ENCODE data around the gene ZNF70. TPM values are rescaled to one million over a fixed set of nuclear protein-coding genes. Genes with fewer than 3 reads are reported as not detected.

ZNF70 gene
- total and polyA plus RNA-seq, 10 of the 15 experiments (the other 5 are each of a cell fraction or from before 2014, with no cell fraction given), result 0.15 to 2.3 (median 0.85) TPM

DNA sequence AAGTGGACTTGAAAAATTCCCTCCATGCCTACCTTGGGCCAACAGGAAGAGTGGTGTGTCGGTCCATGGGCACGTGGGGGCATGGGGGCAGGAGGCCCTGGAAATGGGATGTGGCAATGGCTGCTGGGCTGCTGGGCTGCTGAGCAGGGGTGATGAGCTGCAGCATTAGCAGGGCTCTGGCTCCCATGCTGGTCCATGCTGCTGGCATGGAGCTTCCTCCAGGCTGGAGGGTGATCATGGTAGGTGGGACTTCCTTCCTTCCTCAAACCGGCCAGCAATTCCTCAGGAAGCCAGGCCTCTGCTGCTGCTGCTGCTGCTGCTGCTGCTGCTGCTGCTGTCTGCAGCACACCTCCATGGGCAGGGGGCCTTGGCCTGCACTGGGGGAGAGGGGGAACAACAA, 55.8 kb downstream of the ZNF70 start (continued):
- no peak for TF ChIP-seq NFIC (IDR thresholded peaks at IDR 0.05; ENCODE audit: low read depth, low read length)
- no peak for TF ChIP-seq GATAD2B (conservative IDR thresholded peaks at IDR 0.05; ENCODE audit: low read depth)
- no peak for TF ChIP-seq IKZF1 (conservative IDR thresholded peaks at IDR 0.05)
- TF ChIP-seq PML (IDR thresholded peaks at IDR 0.05; ENCODE audit: low read length), result no peak
- TF ChIP-seq STAT1 (conservative IDR thresholded peaks at IDR 0.05), result no peak
- TF ChIP-seq ZNF384 (IDR thresholded peaks at IDR 0.05; ENCODE audit: borderline replicate concordance, low read depth, low read length), result no peak
- no peak for TF ChIP-seq HDAC2 (IDR thresholded peaks at IDR 0.05)

- Histone ChIP-seq H3K27ac (ENCODE audit: control insufficient read depth, insufficient read depth) (no peak overlapping the region), H3K9ac (ENCODE audit: control insufficient read depth, insufficient read depth, low read length) (no peak overlapping the region), H3K27me3 (replicated peaks in 1 of 2; ENCODE audit: control insufficient read depth in 2 of 2, insufficient read depth in 2 of 2, low read length in 1 of 2) (no peaks in the 10 kb centered on the region), H3K4me1 (ENCODE audit: control insufficient read depth, insufficient read depth, low read length) (peaks cover 15% of the 10 kb centered on the region), H3K4me2 (ENCODE audit: control insufficient read depth, insufficient read depth) (no peak overlapping the region), H3K79me2 (ENCODE audit: control insufficient read depth, insufficient read depth, low read length) (no peaks in the 10 kb centered on the region), H2AFZ (ENCODE audit: control insufficient read depth, low read depth, low read length) (no peak overlapping the region), H3K36me3 (ENCODE audit: control insufficient read depth in 2 of 2, insufficient read depth in 2 of 2, low read length in 1 of 2) (peaks cover 8 to 17% of the 10 kb centered on the region in 2 experiments; a peak in 3 of 4 replicates), H4K20me1 (ENCODE audit: control insufficient read depth, insufficient read depth) (0 out of 2 replicates have a peak, but pooled peaks cover 3% of the 10 kb centered on the region), H3K4me3 (no peak overlapping the region), H3K9me3 (replicated peaks; ENCODE audit: control insufficient read depth, insufficient read depth, low read length) (no peaks in the 10 kb centered on the region)
- FAIRE-seq (no peak), ATAC-seq (no peak), DNase-seq (ENCODE audit: low read depth, low spot score) (no peak)
- in situ Hi-C loops (cut with MboI), result no loop called here
- ChIA-PET CTCF (interaction anchor here (0.5 kb wide), 1 partner anchor 48 kb away, joined by 3 read pairs; no protein-coding TSS in a partner anchor), RAD21 (ENCODE audit: unreplicated experiment) (no interaction called here), SMC1A (ENCODE audit: uncharacterized antibody, unreplicated experiment) (no interaction called here), POLR2A (no interaction called here)
- WGBS (ENCODE audit: insufficient coverage, insufficient replicate concordance, low lambda C conversion rate, missing lambda C conversion rate), result 85% methylated on average over 11 of the region's 11 CpGs
- intact Hi-C loops (cut with micrococcal nuclease; ENCODE audit: unreplicated experiment), result no loop called here
- no TSS peak for BruUV-seq (replicated peaks)
- TF ChIP-seq SMAD1 (IDR thresholded peaks at IDR 0.05; ENCODE audit: low read depth, partially characterized antibody), result no peak
- TF ChIP-seq ZZZ3 (IDR thresholded peaks at IDR 0.05; ENCODE audit: control insufficient read depth, insufficient read length, low read depth), result no peak
- TF ChIP-seq ZNF622 (IDR thresholded peaks at IDR 0.05), result no peak
- no peak for TF ChIP-seq SMARCA5 (IDR thresholded peaks at IDR 0.05)
- TF ChIP-seq, protein P1, sequence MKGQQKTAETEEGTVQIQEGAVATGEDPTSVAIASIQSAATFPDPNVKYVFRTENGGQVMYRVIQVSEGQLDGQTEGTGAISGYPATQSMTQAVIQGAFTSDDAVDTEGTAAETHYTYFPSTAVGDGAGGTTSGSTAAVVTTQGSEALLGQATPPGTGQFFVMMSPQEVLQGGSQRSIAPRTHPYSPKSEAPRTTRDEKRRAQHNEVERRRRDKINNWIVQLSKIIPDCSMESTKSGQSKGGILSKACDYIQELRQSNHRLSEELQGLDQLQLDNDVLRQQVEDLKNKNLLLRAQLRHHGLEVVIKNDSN (IDR thresholded peaks at IDR 0.05; ENCODE audit: borderline replicate concordance, extremely low read length, insufficient read depth, low read depth, low read length), result no peak
- TF ChIP-seq SIN3A (IDR thresholded peaks at IDR 0.05; ENCODE audit: low read depth, low read length), result no peak
- TF ChIP-seq ZNF274 (IDR thresholded peaks at IDR 0.05; ENCODE audit: insufficient read depth, insufficient read length), result no peak
- TF ChIP-seq ZNF384 (IDR thresholded peaks at IDR 0.05; ENCODE audit: borderline replicate concordance, low read depth, low read length), result no peak
- TF ChIP-seq RELA (IDR thresholded peaks at IDR 0.05; ENCODE audit: borderline replicate concordance, partially characterized antibody), result no peak
- TF ChIP-seq MEF2B (IDR thresholded peaks at IDR 0.05; ENCODE audit: partially characterized antibody, poor library complexity, severe bottlenecking), result no peak
- TF ChIP-seq HDAC6 (IDR thresholded peaks at IDR 0.05; ENCODE audit: unreplicated experiment), result no peak
- no peak for TF ChIP-seq MYC (IDR thresholded peaks at IDR 0.05; ENCODE audit: insufficient read depth, insufficient read length, insufficient replicate concordance, low read length, severe bottlenecking)
- TF ChIP-seq NR2C1 (IDR thresholded peaks at IDR 0.05), result no peak
- TF ChIP-seq, protein P2, sequence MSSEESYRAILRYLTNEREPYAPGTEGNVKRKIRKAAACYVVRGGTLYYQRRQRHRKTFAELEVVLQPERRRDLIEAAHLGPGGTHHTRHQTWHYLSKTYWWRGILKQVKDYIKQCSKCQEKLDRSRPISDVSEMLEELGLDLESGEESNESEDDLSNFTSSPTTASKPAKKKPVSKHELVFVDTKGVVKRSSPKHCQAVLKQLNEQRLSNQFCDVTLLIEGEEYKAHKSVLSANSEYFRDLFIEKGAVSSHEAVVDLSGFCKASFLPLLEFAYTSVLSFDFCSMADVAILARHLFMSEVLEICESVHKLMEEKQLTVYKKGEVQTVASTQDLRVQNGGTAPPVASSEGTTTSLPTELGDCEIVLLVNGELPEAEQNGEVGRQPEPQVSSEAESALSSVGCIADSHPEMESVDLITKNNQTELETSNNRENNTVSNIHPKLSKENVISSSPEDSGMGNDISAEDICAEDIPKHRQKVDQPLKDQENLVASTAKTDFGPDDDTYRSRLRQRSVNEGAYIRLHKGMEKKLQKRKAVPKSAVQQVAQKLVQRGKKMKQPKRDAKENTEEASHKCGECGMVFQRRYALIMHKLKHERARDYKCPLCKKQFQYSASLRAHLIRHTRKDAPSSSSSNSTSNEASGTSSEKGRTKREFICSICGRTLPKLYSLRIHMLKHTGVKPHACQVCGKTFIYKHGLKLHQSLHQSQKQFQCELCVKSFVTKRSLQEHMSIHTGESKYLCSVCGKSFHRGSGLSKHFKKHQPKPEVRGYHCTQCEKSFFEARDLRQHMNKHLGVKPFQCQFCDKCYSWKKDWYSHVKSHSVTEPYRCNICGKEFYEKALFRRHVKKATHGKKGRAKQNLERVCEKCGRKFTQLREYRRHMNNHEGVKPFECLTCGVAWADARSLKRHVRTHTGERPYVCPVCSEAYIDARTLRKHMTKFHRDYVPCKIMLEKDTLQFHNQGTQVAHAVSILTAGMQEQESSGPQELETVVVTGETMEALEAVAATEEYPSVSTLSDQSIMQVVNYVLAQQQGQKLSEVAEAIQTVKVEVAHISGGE (CRISPR knock-in tag; IDR thresholded peaks at IDR 0.05), result no peak
- no peak for TF ChIP-seq CHD4 (IDR thresholded peaks at IDR 0.05)
These were observed 56.8 kb downstream of the ZNF70 start for GRCh38 chr22:23693979-23694680.
